HepG2 (cell line): ENCODE results near the gene NCAPD2. TPM values are rescaled to one million over a fixed set of nuclear protein-coding genes. Genes with fewer than 3 reads are reported as not detected.

Experiments used
- ARID2 ChIP-seq: sonication (generic); formaldehyde crosslinking; IDR thresholded peaks from 2 replicates; pipeline ENCODE4 v1.8.1; 2022; ENCODE audit warnings: mild to moderate bottlenecking, missing genetic modification reagents, borderline replicate concordance
- BCL6 ChIP-seq: IDR thresholded peaks from 2 replicates; pipeline ENCODE4 v1.6.1; 2016; ENCODE audit warnings: missing genetic modification reagents, missing compliant biosample characterization
- CBFB ChIP-seq: sonication (generic); formaldehyde crosslinking; IDR thresholded peaks from 2 replicates; pipeline ENCODE4 v1.4.0; 2020; ENCODE audit warnings: missing genetic modification reagents
- MED8 ChIP-seq: sonication (generic); formaldehyde crosslinking; IDR thresholded peaks from 2 replicates; pipeline ENCODE4 v1.8.1; 2023; ENCODE audit warnings: mild to moderate bottlenecking, missing genetic modification reagents; ENCODE audit not compliant: insufficient replicate concordance
- NONO ChIP-seq, 2 experiments: fragments of 450-650 bp in 1 of 2; sonication (generic) in 1 of 2; formaldehyde crosslinking in 1 of 2; IDR thresholded peaks in 1 of 2; conservative IDR thresholded peaks in 1 of 2; 2 replicates each; pipeline versions ENCODE4 v1.6.1 to v1.8.0; 2017 to 2022; ENCODE audit warnings: mild to moderate bottlenecking in 1 of 2, missing genetic modification reagents in 1 of 2, moderate library complexity in 1 of 2
- POLR2AphosphoS2 ChIP-seq: IDR thresholded peaks from 2 replicates; pipeline ENCODE4 v1.6.1; 2011; ENCODE audit warnings: low read depth, low read length, improper control_type of control experiment
- POLR2AphosphoS5 ChIP-seq: IDR thresholded peaks from 2 replicates; pipeline ENCODE4 v1.6.1; 2012; ENCODE audit warnings: low read depth, low read length
- RBM39 ChIP-seq: fragments of 200-400 bp; formaldehyde crosslinking; IDR thresholded peaks from one replicate; pipeline ENCODE4 v1.6.1; 2018; ENCODE audit warnings: antibody characterized with exemption, mild to moderate bottlenecking, low read depth, low read length; ENCODE audit not compliant: poor library complexity, severe bottlenecking
- SP140L ChIP-seq: sonication (generic); formaldehyde crosslinking; IDR thresholded peaks from 2 replicates; pipeline ENCODE4 v1.4.0; 2020; ENCODE audit warnings: missing genetic modification reagents, borderline replicate concordance
- TEF ChIP-seq: sonication (generic); formaldehyde crosslinking; IDR thresholded peaks from 2 replicates; pipeline ENCODE4 v1.5.0; 2020; ENCODE audit warnings: missing genetic modification reagents
- ZNF343 ChIP-seq: sonication (generic); formaldehyde crosslinking; IDR thresholded peaks from 2 replicates; pipeline ENCODE4 v1.4.0; 2020; ENCODE audit warnings: mild to moderate bottlenecking, missing genetic modification reagents
- ZNF563 ChIP-seq: sonication (generic); formaldehyde crosslinking; IDR thresholded peaks from 2 replicates; pipeline ENCODE4 v1.8.0; 2022; ENCODE audit warnings: mild to moderate bottlenecking, moderate library complexity, missing genetic modification reagents
- polyA plus RNA-seq, 8 experiments: library from polyadenylated mRNA; depleted of rRNA in 3 of 8; stranded (reverse) in 7 of 8; unstranded in 1 of 8; fragments of >200 nt; fragmentation: Illumina TruSeq in 4 of 8; extraction: Trizol in 4 of 8; gene quantifications; 2 replicates each; pipeline versions ENCODE4 v1.2.1 to v1.2.3, GENCODE V29; 2011 to 2016; ENCODE audit warnings: low read depth in 4 of 8, missing spikeins in 1 of 8, mixed read lengths in 1 of 8; ENCODE audit not compliant: insufficient read depth in 1 of 8
- total RNA-seq, 5 experiments: library from RNA; depleted of rRNA; stranded (reverse); fragments of >200 nt; fragmentation: Illumina TruSeq; extraction: Trizol; gene quantifications; 2 replicates each; pipeline ENCODE4 v1.2.3, GENCODE V29; 2016; ENCODE audit warnings: low read depth in 1 of 5
- TF ChIP-seq, protein P1 (sequence below): IDR thresholded peaks from 2 replicates; pipeline ENCODE4 v1.6.1; 2016
- TF ChIP-seq, protein P2 (sequence below): IDR thresholded peaks from 2 replicates; pipeline ENCODE4 v1.6.1; 2016; ENCODE audit warnings: low read depth
- TF ChIP-seq, protein P3 (sequence below): sonication (generic); formaldehyde crosslinking; IDR thresholded peaks from 2 replicates; pipeline ENCODE4 v1.9.0; 2021; ENCODE audit warnings: missing genetic modification reagents, borderline replicate concordance
- TF ChIP-seq, protein P4 (sequence below): sonication (generic); formaldehyde crosslinking; IDR thresholded peaks from 2 replicates; pipeline ENCODE4 v1.4.0; 2020; ENCODE audit warnings: missing genetic modification reagents, borderline replicate concordance

The NCAPD2 gene
- total and polyA plus RNA-seq, 2 of the 13 experiments (the other 11 are each of a cell fraction or from before 2014, with no cell fraction given) = 51.1 to 65.6 TPM

GRCh38 chr12:6533923-6534694 is 40.2 kb downstream of the NCAPD2 start, which contains the start of gene GAPDH (continued):
- 0 out of 2 replicates have a peak, but pooled peaks have one; percentile 39 for TF ChIP-seq BCL6
- TF ChIP-seq, protein P1, sequence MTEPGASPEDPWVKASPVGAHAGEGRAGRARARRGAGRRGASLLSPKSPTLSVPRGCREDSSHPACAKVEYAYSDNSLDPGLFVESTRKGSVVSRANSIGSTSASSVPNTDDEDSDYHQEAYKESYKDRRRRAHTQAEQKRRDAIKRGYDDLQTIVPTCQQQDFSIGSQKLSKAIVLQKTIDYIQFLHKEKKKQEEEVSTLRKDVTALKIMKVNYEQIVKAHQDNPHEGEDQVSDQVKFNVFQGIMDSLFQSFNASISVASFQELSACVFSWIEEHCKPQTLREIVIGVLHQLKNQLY = peak; percentile 99
- TF ChIP-seq ARID2 (CRISPR knock-in tag) = no peak
- TF ChIP-seq CBFB = peak; percentile 52; the same call in 1 of the 2 replicates
- TF ChIP-seq RBM39 = peak; percentile 93
- peak; percentile 46; the same call in 1 of the 2 replicates for TF ChIP-seq SP140L (CRISPR knock-in tag)
- peak; percentile 75 for TF ChIP-seq MED8
- no peak for TF ChIP-seq ZNF343 (CRISPR knock-in tag)
- TF ChIP-seq, protein P2, sequence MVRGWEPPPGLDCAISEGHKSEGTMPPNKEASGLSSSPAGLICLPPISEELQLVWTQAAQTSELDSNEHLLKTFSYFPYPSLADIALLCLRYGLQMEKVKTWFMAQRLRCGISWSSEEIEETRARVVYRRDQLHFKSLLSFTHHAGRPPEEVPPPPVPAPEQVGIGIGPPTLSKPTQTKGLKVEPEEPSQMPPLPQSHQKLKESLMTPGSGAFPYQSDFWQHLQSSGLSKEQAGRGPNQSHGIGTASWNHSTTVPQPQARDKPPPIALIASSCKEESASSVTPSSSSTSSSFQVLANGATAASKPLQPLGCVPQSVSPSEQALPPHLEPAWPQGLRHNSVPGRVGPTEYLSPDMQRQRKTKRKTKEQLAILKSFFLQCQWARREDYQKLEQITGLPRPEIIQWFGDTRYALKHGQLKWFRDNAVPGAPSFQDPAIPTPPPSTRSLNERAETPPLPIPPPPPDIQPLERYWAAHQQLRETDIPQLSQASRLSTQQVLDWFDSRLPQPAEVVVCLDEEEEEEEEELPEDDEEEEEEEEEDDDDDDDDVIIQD (CRISPR knock-in tag) = no peak; the same call in 1 of the 2 replicates
- TF ChIP-seq NONO (IDR thresholded peaks at IDR 0.05) = no peak
- TF ChIP-seq NONO (CRISPR knock-in tag; conservative IDR thresholded peaks at IDR 0.05) = peak; percentile 79
- TF ChIP-seq POLR2AphosphoS5 = peak; percentile 99
- TF ChIP-seq, protein P3, sequence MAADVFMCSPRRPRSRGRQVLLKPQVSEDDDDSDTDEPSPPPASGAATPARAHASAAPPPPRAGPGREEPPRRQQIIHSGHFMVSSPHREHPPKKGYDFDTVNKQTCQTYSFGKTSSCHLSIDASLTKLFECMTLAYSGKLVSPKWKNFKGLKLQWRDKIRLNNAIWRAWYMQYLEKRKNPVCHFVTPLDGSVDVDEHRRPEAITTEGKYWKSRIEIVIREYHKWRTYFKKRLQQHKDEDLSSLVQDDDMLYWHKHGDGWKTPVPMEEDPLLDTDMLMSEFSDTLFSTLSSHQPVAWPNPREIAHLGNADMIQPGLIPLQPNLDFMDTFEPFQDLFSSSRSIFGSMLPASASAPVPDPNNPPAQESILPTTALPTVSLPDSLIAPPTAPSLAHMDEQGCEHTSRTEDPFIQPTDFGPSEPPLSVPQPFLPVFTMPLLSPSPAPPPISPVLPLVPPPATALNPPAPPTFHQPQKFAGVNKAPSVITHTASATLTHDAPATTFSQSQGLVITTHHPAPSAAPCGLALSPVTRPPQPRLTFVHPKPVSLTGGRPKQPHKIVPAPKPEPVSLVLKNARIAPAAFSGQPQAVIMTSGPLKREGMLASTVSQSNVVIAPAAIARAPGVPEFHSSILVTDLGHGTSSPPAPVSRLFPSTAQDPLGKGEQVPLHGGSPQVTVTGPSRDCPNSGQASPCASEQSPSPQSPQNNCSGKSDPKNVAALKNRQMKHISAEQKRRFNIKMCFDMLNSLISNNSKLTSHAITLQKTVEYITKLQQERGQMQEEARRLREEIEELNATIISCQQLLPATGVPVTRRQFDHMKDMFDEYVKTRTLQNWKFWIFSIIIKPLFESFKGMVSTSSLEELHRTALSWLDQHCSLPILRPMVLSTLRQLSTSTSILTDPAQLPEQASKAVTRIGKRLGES (CRISPR knock-in tag) = peak; percentile 93
- TF ChIP-seq TEF (CRISPR knock-in tag) = 0 out of 2 replicates have a peak, but pooled peaks have one; percentile 36
- no peak; the same call in 1 of the 2 replicates for TF ChIP-seq ZNF563 (CRISPR knock-in tag)
- TF ChIP-seq, protein P4, sequence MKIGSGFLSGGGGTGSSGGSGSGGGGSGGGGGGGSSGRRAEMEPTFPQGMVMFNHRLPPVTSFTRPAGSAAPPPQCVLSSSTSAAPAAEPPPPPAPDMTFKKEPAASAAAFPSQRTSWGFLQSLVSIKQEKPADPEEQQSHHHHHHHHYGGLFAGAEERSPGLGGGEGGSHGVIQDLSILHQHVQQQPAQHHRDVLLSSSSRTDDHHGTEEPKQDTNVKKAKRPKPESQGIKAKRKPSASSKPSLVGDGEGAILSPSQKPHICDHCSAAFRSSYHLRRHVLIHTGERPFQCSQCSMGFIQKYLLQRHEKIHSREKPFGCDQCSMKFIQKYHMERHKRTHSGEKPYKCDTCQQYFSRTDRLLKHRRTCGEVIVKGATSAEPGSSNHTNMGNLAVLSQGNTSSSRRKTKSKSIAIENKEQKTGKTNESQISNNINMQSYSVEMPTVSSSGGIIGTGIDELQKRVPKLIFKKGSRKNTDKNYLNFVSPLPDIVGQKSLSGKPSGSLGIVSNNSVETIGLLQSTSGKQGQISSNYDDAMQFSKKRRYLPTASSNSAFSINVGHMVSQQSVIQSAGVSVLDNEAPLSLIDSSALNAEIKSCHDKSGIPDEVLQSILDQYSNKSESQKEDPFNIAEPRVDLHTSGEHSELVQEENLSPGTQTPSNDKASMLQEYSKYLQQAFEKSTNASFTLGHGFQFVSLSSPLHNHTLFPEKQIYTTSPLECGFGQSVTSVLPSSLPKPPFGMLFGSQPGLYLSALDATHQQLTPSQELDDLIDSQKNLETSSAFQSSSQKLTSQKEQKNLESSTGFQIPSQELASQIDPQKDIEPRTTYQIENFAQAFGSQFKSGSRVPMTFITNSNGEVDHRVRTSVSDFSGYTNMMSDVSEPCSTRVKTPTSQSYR (CRISPR knock-in tag) = peak; percentile 60
- peak; percentile 98 for TF ChIP-seq POLR2AphosphoS2
